HG03095 (cell line): ENCODE data around the gene PLCXD3.

ENCODE experiments used
- ATAC-seq: cut with Tn5 transposase; IDR thresholded peaks from one replicate; pipeline ENCODE4 v1.9.1; 2021; ENCODE audit warnings: moderate library complexity; ENCODE audit not compliant: unreplicated experiment

Gene PLCXD3

GRCh38 chr5:41289970-41290464, 220.4 kb downstream of the PLCXD3 start:
- no peak for ATAC-seq

GRCh38 chr5:41286696-41287095, 223.7 kb downstream of the PLCXD3 start:
- ATAC-seq, result no peak

- ATAC-seq, result no peak
Measured at GRCh38 chr5:41286165-41286564, 224.2 kb downstream of the PLCXD3 start.

- ATAC-seq, result no peak
Measured at GRCh38 chr5:41284938-41285337, 225.5 kb downstream of the PLCXD3 start.

GRCh38 chr5:41281215-41281810, 229.1 kb downstream of the PLCXD3 start:
- no peak for ATAC-seq

GRCh38 chr5:41279040-41279439, 231.4 kb downstream of the PLCXD3 start:
- no peak for ATAC-seq

GRCh38 chr5:41277476-41278245, 232.7 kb downstream of the PLCXD3 start:
- no peak for ATAC-seq

GRCh38 chr5:41275813-41276512, 234.4 kb downstream of the PLCXD3 start:
- no peak for ATAC-seq

GRCh38 chr5:41270423-41271251, 239.8 kb downstream of the PLCXD3 start:
- no peak for ATAC-seq

- ATAC-seq, result no peak
Measured at GRCh38 chr5:41268894-41269293, 241.5 kb downstream of the PLCXD3 start.

- ATAC-seq, result no peak
Measured at GRCh38 chr5:41266377-41266776, 244.0 kb downstream of the PLCXD3 start.

GRCh38 chr5:41264019-41264418, 246.4 kb downstream of the PLCXD3 start:
- no peak for ATAC-seq

GRCh38 chr5:41263335-41263734, 247.1 kb downstream of the PLCXD3 start:
- no peak for ATAC-seq
